DND-41 (cell line): ENCODE measurements around the gene ADM2.

Source experiments
- EZH2 ChIP-seq: IDR thresholded peaks from 3 replicates; pipeline ENCODE4 v1.6.1; 2012; ENCODE audit warnings: borderline replicate concordance, low read depth, mild to moderate bottlenecking, moderate library complexity, low read length, inconsistent platforms; ENCODE audit not compliant: severe bottlenecking
- TF ChIP-seq, protein P1 (sequence below): IDR thresholded peaks from 2 replicates; pipeline ENCODE4 v1.5.1; 2012; ENCODE audit warnings: borderline replicate concordance, low read length, moderate library complexity, mild to moderate bottlenecking; ENCODE audit not compliant: poor library complexity, severe bottlenecking; ENCODE audit errors: extremely low read depth

DNA sequence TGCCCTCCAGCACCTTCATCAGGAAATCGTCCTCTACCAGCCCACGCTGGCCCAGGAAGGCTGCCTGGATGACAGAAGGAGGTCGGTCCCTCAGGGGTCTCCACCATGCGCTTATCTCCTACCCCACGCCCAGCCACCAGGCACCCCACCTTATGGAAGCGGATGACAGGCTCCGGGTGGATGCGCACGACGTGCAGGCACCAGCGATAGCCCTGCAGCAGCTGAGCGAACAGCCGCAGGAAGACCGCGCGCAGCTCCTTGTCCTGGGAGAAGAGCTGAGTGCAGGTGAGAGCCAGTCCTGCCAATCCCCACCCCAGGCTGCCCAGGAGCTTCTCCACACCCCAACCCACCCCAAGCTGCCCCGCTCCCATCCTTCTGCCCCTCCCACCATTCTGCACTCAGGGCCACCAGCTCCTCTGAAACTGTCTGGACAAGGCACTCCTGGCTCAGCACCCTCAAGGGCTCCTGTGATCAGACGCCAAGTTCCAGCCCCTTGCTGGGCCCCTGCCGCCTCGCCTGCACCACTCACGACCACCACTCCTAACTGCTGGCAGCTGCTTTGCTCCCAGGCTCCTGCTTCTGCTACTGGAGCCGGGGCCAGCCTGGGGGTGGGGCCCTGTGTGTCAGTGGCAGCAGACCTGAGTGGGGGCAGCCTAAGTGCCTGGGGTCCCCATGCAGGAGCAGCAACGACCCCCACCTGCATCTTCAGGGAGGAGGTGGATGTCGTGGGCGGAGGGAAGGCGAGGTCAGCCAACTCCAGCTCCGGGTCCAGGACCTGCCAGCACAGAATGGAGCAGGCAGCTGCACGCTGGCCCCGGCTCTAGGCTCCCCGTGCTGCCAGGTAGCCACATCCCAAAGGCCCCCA, 16.0 kb upstream of the ADM2 start:
- TF ChIP-seq, protein P1, sequence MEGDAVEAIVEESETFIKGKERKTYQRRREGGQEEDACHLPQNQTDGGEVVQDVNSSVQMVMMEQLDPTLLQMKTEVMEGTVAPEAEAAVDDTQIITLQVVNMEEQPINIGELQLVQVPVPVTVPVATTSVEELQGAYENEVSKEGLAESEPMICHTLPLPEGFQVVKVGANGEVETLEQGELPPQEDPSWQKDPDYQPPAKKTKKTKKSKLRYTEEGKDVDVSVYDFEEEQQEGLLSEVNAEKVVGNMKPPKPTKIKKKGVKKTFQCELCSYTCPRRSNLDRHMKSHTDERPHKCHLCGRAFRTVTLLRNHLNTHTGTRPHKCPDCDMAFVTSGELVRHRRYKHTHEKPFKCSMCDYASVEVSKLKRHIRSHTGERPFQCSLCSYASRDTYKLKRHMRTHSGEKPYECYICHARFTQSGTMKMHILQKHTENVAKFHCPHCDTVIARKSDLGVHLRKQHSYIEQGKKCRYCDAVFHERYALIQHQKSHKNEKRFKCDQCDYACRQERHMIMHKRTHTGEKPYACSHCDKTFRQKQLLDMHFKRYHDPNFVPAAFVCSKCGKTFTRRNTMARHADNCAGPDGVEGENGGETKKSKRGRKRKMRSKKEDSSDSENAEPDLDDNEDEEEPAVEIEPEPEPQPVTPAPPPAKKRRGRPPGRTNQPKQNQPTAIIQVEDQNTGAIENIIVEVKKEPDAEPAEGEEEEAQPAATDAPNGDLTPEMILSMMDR = no peak
- no peak for TF ChIP-seq EZH2
